ENCODE results near the gene LCLAT1.

Gene LCLAT1

GRCh38 chr2:30663806-30664205 lies 216.8 kb downstream of the LCLAT1 start:
- no peak for DNase-seq (ENCODE audit: extremely low read depth in 1 of 2, low read depth in 1 of 2)

- DNase-seq (ENCODE audit: extremely low read depth in 1 of 2, low read depth in 1 of 2): peak; percentile 13 to 40
These were observed 217.8 kb downstream of the LCLAT1 start for GRCh38 chr2:30664761-30665358.

DNA sequence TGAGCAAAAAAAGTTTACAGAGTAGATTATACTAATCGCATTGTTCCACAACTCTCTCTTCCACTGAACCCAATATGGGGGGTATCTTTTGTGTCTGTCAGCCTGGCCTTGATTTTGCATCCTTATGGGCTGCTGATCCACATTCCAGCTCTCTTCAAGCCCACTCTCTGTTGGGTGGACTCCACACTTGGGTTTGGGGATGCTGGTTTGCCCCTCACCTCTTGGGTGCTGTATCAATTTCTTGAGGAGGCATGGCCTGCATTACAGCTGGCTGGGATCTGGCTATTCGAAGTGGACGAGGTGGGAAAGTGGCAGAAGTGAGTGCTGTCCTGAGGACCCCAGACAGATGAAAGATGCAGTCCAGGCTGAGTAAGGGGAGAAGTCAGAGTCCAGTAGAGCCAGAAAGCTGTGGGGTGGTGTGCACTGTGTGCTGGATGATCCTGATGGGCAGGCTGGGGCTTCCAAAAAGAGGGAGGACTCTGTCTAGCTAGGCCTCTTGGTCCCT lies 218.8 kb downstream of the LCLAT1 start:
- no peak for DNase-seq (ENCODE audit: extremely low read depth in 1 of 2, low read depth in 1 of 2)

DNA sequence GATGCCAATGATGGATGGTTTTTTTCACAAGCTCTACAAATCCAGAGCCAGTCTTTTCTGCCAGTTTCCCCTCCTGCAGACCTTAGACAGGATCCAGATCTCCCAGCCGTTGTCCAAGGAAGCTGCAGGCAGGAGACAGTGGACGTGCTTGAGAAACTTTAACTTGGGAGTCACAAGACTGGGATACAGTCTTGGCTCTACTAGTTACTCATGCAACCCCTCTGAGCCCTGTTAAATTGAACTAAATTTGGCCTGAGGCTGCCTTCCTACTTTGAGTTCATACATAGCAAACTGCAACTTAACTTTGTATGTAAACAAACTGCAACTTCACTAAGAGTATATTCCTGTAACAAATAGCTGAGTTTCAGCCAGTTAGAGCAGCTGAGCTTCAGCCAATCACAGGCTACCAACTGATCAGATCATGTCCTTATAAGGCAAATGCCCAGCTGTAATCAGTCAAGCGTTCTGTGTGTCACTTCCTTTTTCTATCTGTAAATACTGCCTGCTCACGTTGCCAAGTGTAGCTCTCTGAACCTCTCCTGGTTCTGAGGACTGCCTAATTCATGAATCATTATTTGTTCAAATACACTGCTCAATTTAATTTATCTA lies 219.3 kb downstream of the LCLAT1 start:
- DNase-seq (ENCODE audit: extremely low read depth in 1 of 2, low read depth in 1 of 2): no peak

GRCh38 chr2:30670453-30670852 lies 223.4 kb downstream of the LCLAT1 start:
- no peak for DNase-seq (ENCODE audit: extremely low read depth in 1 of 2, low read depth in 1 of 2)

GRCh38 chr2:30673127-30673526 lies 226.1 kb downstream of the LCLAT1 start:
- DNase-seq (ENCODE audit: extremely low read depth in 1 of 2, low read depth in 1 of 2): no peak

- no peak for DNase-seq (ENCODE audit: extremely low read depth in 1 of 2, low read depth in 1 of 2)
These were observed 228.7 kb downstream of the LCLAT1 start for GRCh38 chr2:30675758-30676157.

- DNase-seq (ENCODE audit: extremely low read depth in 1 of 2, low read depth in 1 of 2): no peak
These were observed 230.2 kb downstream of the LCLAT1 start for GRCh38 chr2:30677231-30677630.

- DNase-seq (ENCODE audit: extremely low read depth in 1 of 2, low read depth in 1 of 2): no peak
These were observed 230.9 kb downstream of the LCLAT1 start for GRCh38 chr2:30677861-30678385.

GRCh38 chr2:30678410-30679137 lies 231.5 kb downstream of the LCLAT1 start:
- DNase-seq (ENCODE audit: extremely low read depth in 1 of 2, low read depth in 1 of 2): no peak

- no peak for DNase-seq (ENCODE audit: extremely low read depth in 1 of 2, low read depth in 1 of 2)
These were observed 232.5 kb downstream of the LCLAT1 start for GRCh38 chr2:30679426-30680088.

- no peak for DNase-seq (ENCODE audit: extremely low read depth in 1 of 2, low read depth in 1 of 2)
These were observed 233.1 kb downstream of the LCLAT1 start for GRCh38 chr2:30680121-30680520.

DNA sequence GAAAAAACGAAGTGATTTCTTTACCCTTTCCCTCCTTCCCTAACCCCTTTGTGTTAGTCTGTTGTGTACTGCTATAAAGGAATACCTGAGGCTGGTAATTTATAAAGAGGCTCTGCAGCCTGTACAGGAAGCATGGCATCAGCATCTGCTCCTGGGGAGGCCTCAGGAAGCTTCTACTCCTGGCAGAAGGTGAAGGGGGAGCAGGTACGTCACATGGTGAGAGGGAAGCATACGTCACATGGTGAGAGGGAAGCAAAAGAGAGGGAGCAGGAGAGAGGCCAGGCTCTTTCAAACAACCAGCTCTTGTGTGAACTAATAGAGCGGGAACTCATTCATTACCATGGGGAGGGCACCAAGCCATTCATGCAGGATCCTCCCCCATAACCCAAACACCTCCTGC lies 234.0 kb downstream of the LCLAT1 start:
- no peak for DNase-seq (ENCODE audit: extremely low read depth in 1 of 2, low read depth in 1 of 2)

- no peak for DNase-seq (ENCODE audit: extremely low read depth in 1 of 2, low read depth in 1 of 2)
These were observed 236.3 kb downstream of the LCLAT1 start for GRCh38 chr2:30683236-30683956.

- DNase-seq (ENCODE audit: extremely low read depth in 1 of 2, low read depth in 1 of 2): no peak
These were observed 237.0 kb downstream of the LCLAT1 start for GRCh38 chr2:30684026-30684425.

DNA sequence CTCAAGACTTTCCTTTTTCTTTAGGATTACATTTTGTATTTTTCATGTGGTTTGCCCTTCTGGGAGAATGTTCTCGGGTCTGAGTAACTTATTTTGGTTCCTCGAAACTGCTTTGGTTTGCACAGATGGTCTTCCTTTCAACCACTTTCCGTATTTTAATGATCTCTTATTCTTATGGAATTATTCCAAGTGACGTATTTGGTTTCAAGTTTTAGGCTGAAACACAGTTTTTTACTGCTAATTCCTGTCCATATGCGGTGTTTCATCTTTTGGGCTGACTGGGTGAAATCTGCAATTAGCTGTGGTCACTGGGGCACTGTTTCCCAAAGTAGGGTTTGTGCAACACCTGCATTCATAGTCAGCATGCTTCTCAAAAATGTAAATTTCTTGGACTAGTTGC lies 237.5 kb downstream of the LCLAT1 start:
- no peak for DNase-seq (ENCODE audit: extremely low read depth in 1 of 2, low read depth in 1 of 2)

DNA sequence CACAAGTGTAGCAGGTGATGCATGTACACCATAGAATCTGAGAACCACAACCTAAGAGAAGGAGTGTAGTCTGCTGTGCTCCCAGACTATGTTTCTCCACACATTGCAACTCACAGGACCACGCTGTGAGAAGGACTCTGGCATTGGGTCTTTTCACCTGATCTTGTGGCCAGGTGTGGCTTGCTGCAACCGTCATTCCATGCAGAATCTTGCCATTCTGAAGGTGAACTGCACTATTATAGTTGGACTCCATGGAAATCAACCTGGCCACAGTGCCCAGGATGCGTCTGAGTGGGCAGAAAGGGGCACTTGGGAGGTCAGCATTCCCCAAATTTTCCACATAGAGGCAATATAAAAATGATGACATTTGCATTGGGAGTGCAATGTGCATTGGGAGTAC lies 237.9 kb downstream of the LCLAT1 start:
- DNase-seq (ENCODE audit: extremely low read depth in 1 of 2, low read depth in 1 of 2): no peak

- DNase-seq (ENCODE audit: extremely low read depth in 1 of 2, low read depth in 1 of 2): no peak
These were observed 239.0 kb downstream of the LCLAT1 start for GRCh38 chr2:30686000-30686399.

- DNase-seq (ENCODE audit: extremely low read depth in 1 of 2, low read depth in 1 of 2): no peak
These were observed 239.6 kb downstream of the LCLAT1 start for GRCh38 chr2:30686669-30687068.

GRCh38 chr2:30688956-30689401 lies 241.9 kb downstream of the LCLAT1 start:
- no peak for DNase-seq (ENCODE audit: extremely low read depth in 1 of 2, low read depth in 1 of 2)

All from stimulated activated CD8-positive, alpha-beta memory T cell treated with anti-CD3 and anti-CD28 coated beads, Interleukin-7, amount 100 ng/mL, for 48 hours (primary cell).